ENCODE results near the gene CTH.
"Not testable (repeated sequence)": the region's sequence is repeated elsewhere in the genome, so short reads cannot be mapped to it uniquely, and the experiment has no call there.

CTH gene

DNA sequence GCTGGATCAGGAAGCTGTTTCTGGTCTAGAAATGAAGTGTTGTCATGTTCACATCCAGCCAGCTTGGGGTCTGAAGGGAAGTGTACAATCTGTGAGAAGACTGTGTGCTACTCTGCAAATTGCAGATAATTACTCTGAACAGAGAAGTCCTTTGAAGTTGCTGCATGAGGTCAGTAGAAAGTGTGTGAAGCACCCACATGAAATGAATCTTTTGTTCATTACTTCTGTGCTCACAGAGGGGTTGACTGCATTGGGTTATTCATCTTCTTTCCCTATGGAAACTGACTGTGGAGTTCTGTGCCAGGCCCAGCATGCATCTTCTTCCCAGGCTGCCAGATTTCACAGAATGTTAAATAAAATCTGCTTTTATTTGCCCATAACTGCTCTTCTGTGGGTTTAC is 47.1 kb downstream of the CTH start:
- Histone ChIP-seq H3K36me3 (ENCODE audit: control insufficient read depth, low read length) (no peaks in the 10 kb centered on the region), H3K4me1 (ENCODE audit: control insufficient read depth, low read length) (no peaks in the 10 kb centered on the region), H3K9me3 (ENCODE audit: control insufficient read depth, insufficient read depth, low read length) (no peaks in the 10 kb centered on the region), H3F3A (ENCODE audit: control insufficient read depth, insufficient read depth) (no peaks in the 10 kb centered on the region), H3K27ac (ENCODE audit: low read depth, low read length) (no peak overlapping the region), H3K4me3 (ENCODE audit: low read length) (no peak overlapping the region), H3K79me2 (ENCODE audit: control insufficient read depth, low read length) (no peaks in the 10 kb centered on the region), H3K4me2 (ENCODE audit: low read length) (no peak overlapping the region), H4K20me1 (ENCODE audit: control insufficient read depth, insufficient read depth, low read depth, low read length) (no peaks in the 10 kb centered on the region), H3K27me3 (ENCODE audit: control insufficient read depth, low read length) (no peaks in the 10 kb centered on the region), H3K9me2 (replicated peaks; ENCODE audit: control insufficient read depth, low read length) (no peaks in the 10 kb centered on the region)
- TF ChIP-seq EZH2phosphoT487 (IDR thresholded peaks at IDR 0.05; ENCODE audit: borderline replicate concordance, low read length): no peak
- TF ChIP-seq, protein P1, sequence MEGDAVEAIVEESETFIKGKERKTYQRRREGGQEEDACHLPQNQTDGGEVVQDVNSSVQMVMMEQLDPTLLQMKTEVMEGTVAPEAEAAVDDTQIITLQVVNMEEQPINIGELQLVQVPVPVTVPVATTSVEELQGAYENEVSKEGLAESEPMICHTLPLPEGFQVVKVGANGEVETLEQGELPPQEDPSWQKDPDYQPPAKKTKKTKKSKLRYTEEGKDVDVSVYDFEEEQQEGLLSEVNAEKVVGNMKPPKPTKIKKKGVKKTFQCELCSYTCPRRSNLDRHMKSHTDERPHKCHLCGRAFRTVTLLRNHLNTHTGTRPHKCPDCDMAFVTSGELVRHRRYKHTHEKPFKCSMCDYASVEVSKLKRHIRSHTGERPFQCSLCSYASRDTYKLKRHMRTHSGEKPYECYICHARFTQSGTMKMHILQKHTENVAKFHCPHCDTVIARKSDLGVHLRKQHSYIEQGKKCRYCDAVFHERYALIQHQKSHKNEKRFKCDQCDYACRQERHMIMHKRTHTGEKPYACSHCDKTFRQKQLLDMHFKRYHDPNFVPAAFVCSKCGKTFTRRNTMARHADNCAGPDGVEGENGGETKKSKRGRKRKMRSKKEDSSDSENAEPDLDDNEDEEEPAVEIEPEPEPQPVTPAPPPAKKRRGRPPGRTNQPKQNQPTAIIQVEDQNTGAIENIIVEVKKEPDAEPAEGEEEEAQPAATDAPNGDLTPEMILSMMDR (IDR thresholded peaks at IDR 0.05; ENCODE audit: low read depth, low read length, poor library complexity, severe bottlenecking): no peak

DNA sequence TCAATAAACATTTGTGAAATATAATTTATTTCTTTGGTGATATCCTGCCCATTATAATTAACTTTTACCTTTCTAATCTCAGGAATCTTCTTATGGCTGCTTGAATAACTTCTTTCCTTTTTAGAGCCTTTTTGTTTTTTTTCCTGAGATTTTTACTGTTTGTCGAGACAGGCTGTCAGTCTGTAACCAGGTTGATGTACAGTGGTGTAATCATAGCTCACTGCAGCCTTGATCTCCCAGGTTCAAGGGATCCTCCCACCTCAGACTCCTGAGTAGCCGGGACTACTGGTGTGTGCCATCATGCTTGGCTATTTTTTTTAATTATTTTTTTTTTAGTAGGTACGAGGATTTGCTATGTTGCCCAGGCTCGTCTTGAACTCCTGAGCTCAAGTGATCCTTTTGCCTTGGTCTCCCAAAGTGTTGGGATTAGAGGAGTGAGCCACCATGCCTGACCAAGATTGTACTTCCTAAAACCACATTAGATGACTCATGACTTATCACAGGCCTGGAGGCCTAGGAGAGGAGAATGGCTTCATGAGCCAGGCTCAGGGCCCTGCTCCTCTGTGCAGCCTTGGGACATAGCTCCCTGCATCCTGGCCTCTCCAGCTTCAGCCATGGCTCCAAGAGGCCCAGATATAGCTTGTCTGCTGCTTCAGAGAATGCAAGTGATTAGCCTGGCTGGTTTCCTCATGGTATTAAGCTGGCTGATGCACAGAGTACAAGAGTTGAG is 48.6 kb downstream of the CTH start:
- H3K4me2 ChIP-seq (ENCODE audit: low read length): no peak overlapping the region
- H3K4me1 ChIP-seq (ENCODE audit: control insufficient read depth, low read length): no peaks in the 10 kb centered on the region
- no peaks in the 10 kb centered on the region for H3F3A ChIP-seq (ENCODE audit: control insufficient read depth, insufficient read depth)
- H3K27ac ChIP-seq (ENCODE audit: low read depth, low read length): no peak overlapping the region
- H4K20me1 ChIP-seq (ENCODE audit: control insufficient read depth, insufficient read depth, low read depth, low read length): no peaks in the 10 kb centered on the region
- no peak for TF ChIP-seq EZH2phosphoT487 (IDR thresholded peaks at IDR 0.05; ENCODE audit: borderline replicate concordance, low read length)
- TF ChIP-seq, protein P1 (IDR thresholded peaks at IDR 0.05; ENCODE audit: low read depth, low read length, poor library complexity, severe bottlenecking): no peak
- H3K9me2 ChIP-seq (replicated peaks; ENCODE audit: control insufficient read depth, low read length): no peaks in the 10 kb centered on the region
- H3K9me3 ChIP-seq (ENCODE audit: control insufficient read depth, insufficient read depth, low read length): no peaks in the 10 kb centered on the region
- H3K27me3 ChIP-seq (ENCODE audit: control insufficient read depth, low read length): no peaks in the 10 kb centered on the region
- H3K79me2 ChIP-seq (ENCODE audit: control insufficient read depth, low read length): no peaks in the 10 kb centered on the region
- H3K4me3 ChIP-seq (ENCODE audit: low read length): no peak overlapping the region
- no peaks in the 10 kb centered on the region for H3K36me3 ChIP-seq (ENCODE audit: control insufficient read depth, low read length)

DNA sequence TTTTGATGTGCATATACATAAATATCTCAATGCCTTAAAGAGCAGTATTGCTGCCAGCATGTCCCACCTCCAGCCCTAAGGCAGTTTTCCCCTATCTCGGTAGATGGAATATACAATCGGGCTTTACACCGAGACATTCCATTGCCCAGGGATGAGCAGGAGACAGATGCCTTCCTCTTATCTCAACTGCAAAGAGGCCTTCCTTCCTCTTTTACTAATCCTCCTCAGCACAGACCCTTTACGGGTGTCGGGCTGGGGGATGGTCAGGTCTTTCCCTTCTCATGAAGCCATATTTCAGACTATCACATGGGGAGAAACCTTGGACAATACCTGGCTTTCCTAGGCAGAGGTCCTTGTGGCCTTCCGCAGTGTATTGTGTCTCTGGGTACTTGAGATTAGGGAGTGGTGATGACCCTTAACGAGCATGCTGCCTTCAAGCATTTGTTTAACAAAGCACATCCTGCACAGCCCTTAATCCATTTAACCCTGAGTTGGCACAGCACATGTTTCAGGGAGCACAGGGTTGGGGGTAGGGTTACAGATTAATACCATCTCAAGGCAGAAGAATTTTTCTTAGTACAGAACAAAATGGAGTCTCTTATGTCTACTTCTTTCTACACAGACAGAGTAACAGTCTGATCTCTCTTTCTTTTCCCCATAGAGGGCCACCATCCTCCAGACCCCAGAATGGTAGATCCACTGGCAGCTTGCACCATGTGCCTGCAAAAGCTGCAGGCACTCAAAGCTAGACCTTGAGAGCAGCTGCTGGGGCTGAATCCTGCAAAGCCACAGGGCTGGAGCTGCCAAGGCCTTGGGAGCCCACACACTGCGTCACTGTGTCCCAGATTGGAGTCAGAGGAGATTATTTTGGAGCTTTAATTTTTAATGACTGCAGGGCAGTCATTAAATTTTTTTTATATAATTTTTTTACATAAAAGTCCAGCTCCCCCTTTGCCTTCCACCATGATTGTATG is 50.0 kb downstream of the CTH start:
- H3K4me2 ChIP-seq (ENCODE audit: low read length); H3K9me3 ChIP-seq (ENCODE audit: control insufficient read depth, insufficient read depth, low read length); H3F3A ChIP-seq (ENCODE audit: control insufficient read depth, insufficient read depth); H3K4me3 ChIP-seq (ENCODE audit: low read length); H3K36me3 ChIP-seq (ENCODE audit: control insufficient read depth, low read length); H3K79me2 ChIP-seq (ENCODE audit: control insufficient read depth, low read length); H4K20me1 ChIP-seq (ENCODE audit: control insufficient read depth, insufficient read depth, low read depth, low read length); H3K27ac ChIP-seq (ENCODE audit: low read depth, low read length); H3K27me3 ChIP-seq (ENCODE audit: control insufficient read depth, low read length); H3K4me1 ChIP-seq (ENCODE audit: control insufficient read depth, low read length); H3K9me2 ChIP-seq (replicated peaks; ENCODE audit: control insufficient read depth, low read length): not testable (repeated sequence)

DNA sequence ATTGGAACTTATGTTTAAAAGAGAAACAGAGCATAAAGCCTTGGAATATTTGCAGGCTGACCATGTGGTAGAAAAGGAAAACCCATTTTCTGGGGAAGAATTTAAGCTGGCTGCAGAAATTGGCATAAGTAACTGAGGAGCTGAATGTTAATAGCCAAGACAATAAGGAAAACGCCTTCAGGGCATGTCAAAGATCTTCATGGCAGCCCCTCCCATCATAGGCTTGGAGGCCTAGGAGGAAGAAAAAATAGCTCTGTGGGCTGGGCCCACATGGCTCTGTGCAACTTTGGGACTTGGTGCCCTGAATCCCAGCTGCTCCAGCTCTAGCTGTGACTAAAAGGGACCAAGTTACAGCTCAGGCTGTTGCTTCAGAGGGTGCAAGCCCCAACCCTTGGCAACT is 51.5 kb downstream of the CTH start:
- H3K79me2 ChIP-seq (ENCODE audit: control insufficient read depth, low read length): no peaks in the 10 kb centered on the region
- H3K27me3 ChIP-seq (ENCODE audit: control insufficient read depth, low read length): peaks cover 4% of the 10 kb centered on the region; the same call in 1 of the 2 replicates
- no peak overlapping the region for H3K27ac ChIP-seq (ENCODE audit: low read depth, low read length)
- H3K36me3 ChIP-seq (ENCODE audit: control insufficient read depth, low read length): no peaks in the 10 kb centered on the region
- no peak overlapping the region for H3K4me3 ChIP-seq (ENCODE audit: low read length)
- no peaks in the 10 kb centered on the region for H4K20me1 ChIP-seq (ENCODE audit: control insufficient read depth, insufficient read depth, low read depth, low read length)
- TF ChIP-seq, protein P1 (IDR thresholded peaks at IDR 0.05; ENCODE audit: low read depth, low read length, poor library complexity, severe bottlenecking): no peak
- TF ChIP-seq EZH2phosphoT487 (IDR thresholded peaks at IDR 0.05; ENCODE audit: borderline replicate concordance, low read length): no peak
- H3F3A ChIP-seq (ENCODE audit: control insufficient read depth, insufficient read depth): no peaks in the 10 kb centered on the region
- H3K9me2 ChIP-seq (replicated peaks; ENCODE audit: control insufficient read depth, low read length): no peaks in the 10 kb centered on the region
- no peaks in the 10 kb centered on the region for H3K4me1 ChIP-seq (ENCODE audit: control insufficient read depth, low read length)
- H3K9me3 ChIP-seq (ENCODE audit: control insufficient read depth, insufficient read depth, low read length): no peaks in the 10 kb centered on the region
- H3K4me2 ChIP-seq (ENCODE audit: low read length): no peak overlapping the region

Measured in DOHH2 (cell line).